Astrocyte (in vitro differentiated cells and primary cell): ENCODE results near the gene KY.

Experiments
- CTCF ChIP-seq: IDR thresholded peaks from 2 replicates; pipeline ENCODE4 v1.5.1; 2011; ENCODE audit warnings: low read depth, mild to moderate bottlenecking, inconsistent platforms, low read length, moderate library complexity; ENCODE audit not compliant: insufficient read depth
- EZH2 ChIP-seq: IDR thresholded peaks from 2 replicates; pipeline ENCODE4 v1.6.1; 2012; ENCODE audit warnings: mild to moderate bottlenecking, low read length, inconsistent platforms; ENCODE audit not compliant: insufficient read depth

GRCh38 chr3:134655706-134656105, 4.9 kb upstream of the KY start:
- no peak for TF ChIP-seq EZH2
- TF ChIP-seq CTCF, result no peak
